H1 (cell line): ENCODE data around the gene NT5DC1. TPM values are rescaled to one million over a fixed set of nuclear protein-coding genes. Genes with fewer than 3 reads are reported as not detected.

Experiments
- ATF2 ChIP-seq: IDR thresholded peaks from 2 replicates; pipeline ENCODE4 v1.6.1; 2012; ENCODE audit warnings: low read length, inconsistent platforms
- CBX5 ChIP-seq: fragments of 300-800, 300-1000 bp; sonication (generic); IDR thresholded peaks from 2 replicates; pipeline ENCODE4 v1.7.1; 2016; ENCODE audit warnings: antibody characterized with exemption, low read length, low read depth
- CTCF ChIP-seq, 3 experiments: IDR thresholded peaks; 1 replicate in 2 of 3; 2 replicates in 1 of 3; pipeline versions ENCODE4 v1.5.1 to v1.6.1; 2011; ENCODE audit warnings: low read length in 3 of 3, mild to moderate bottlenecking in 3 of 3, inconsistent platforms in 2 of 3, low read depth in 1 of 3, moderate library complexity in 1 of 3; ENCODE audit not compliant: insufficient read depth in 1 of 3; ENCODE audit errors: control extremely low read depth in 1 of 3
- JUN ChIP-seq: IDR thresholded peaks from 2 replicates; pipeline ENCODE4 v1.6.1; 2011; ENCODE audit warnings: low read depth, mild to moderate bottlenecking, improper control_type of control experiment, low read length
- SAP30 ChIP-seq: fragments of 300-600 bp; sonication (generic); IDR thresholded peaks from 2 replicates; pipeline ENCODE4 v1.7.1; 2012; ENCODE audit warnings: low read length, moderate library complexity, mild to moderate bottlenecking, inconsistent platforms; ENCODE audit not compliant: insufficient read depth, insufficient replicate concordance
- polyA plus RNA-seq, 7 experiments: library from polyadenylated mRNA; depleted of rRNA in 3 of 7; stranded (reverse) in 5 of 7; unstranded in 2 of 7; fragments of >200 nt in 5 of 7; fragments of 200-250 nt in 2 of 7; gene quantifications; 1 replicate in 5 of 7; 2 replicates in 1 of 7; 4 replicates in 1 of 7; pipeline versions ENCODE4 v1.2.1 to v1.2.3, GENCODE V29; 2011 to 2013; ENCODE audit warnings: missing spikeins in 2 of 7, mixed read lengths in 2 of 7
- total RNA-seq: library from RNA; stranded (reverse); fragmentation: NEBNext Ultra II Directional; extraction: Animal tissue kit (Norgen Biotek cat#: 25700); gene quantifications from 2 replicates; pipeline ENCODE4 v1.2.1, GENCODE V29; 2021

NT5DC1 gene
- total and polyA plus RNA-seq, 2 of the 8 experiments (the other 6 are each of a cell fraction or from before 2014, with no cell fraction given), result 25.3 to 72.7 TPM

GRCh38 chr6:116189472-116189871, 88.8 kb downstream of the NT5DC1 start (continued):
- TF ChIP-seq ATF2 (no peak), CTCF (IDR thresholded peaks at IDR 0.05; ENCODE audit: control extremely low read depth in 1 of 3, insufficient read depth in 1 of 3, low read depth in 1 of 3, low read length in 3 of 3) (no peak), CBX5 (no peak), SAP30 (no peak), JUN (no peak)
